DOHH2 (cell line): ENCODE measurements around the gene EYA2.

Experiments used
- H3F3A ChIP-seq: fragments of 200-600 bp; sonication (generic), shearing (Covaris generic); 2 replicates; pipeline ENCODE4 v1.6.0; 2016; ENCODE audit warnings: antibody characterized with exemption, mild to moderate bottlenecking; ENCODE audit not compliant: control insufficient read depth, insufficient read depth
- H3K27ac ChIP-seq: fragments of 200-600 bp; sonication (generic); 2 replicates; pipeline ENCODE4 v1.5.1; 2014; ENCODE audit warnings: low read depth, mild to moderate bottlenecking, low read length, moderate library complexity
- H3K27me3 ChIP-seq: fragments of 200-600 bp; sonication (generic); 2 replicates; pipeline ENCODE4 v1.6.1; 2014; ENCODE audit warnings: mild to moderate bottlenecking, low read length, mixed read lengths; ENCODE audit not compliant: control insufficient read depth
- H3K36me3 ChIP-seq: fragments of 200-600 bp; sonication (generic); 2 replicates; pipeline ENCODE4 v1.6.1; 2014; ENCODE audit warnings: mild to moderate bottlenecking, low read length, moderate library complexity, mixed read lengths; ENCODE audit not compliant: control insufficient read depth
- H3K4me1 ChIP-seq: fragments of 200-600 bp; sonication (generic); 2 replicates; pipeline ENCODE4 v1.6.1; 2014; ENCODE audit warnings: mild to moderate bottlenecking, low read length, mixed read lengths; ENCODE audit not compliant: control insufficient read depth
- H3K4me2 ChIP-seq: fragments of 200-600 bp; sonication (generic); 2 replicates; pipeline ENCODE4 v1.6.0; 2014; ENCODE audit warnings: mild to moderate bottlenecking, low read length, moderate library complexity
- H3K4me3 ChIP-seq: fragments of 200-600 bp; sonication (generic); 2 replicates; pipeline ENCODE4 v1.5.1; 2014; ENCODE audit warnings: mild to moderate bottlenecking, low read length, mixed read lengths
- H3K79me2 ChIP-seq: fragments of 200-600 bp; sonication (generic); 2 replicates; pipeline ENCODE4 v1.6.1; 2014; ENCODE audit warnings: mild to moderate bottlenecking, low read length, mixed read lengths; ENCODE audit not compliant: control insufficient read depth
- H3K9me2 ChIP-seq: fragments of 200-600 bp; sonication (generic); replicated peaks from 2 replicates; pipeline ENCODE4 v1.6.1; 2014; ENCODE audit warnings: mild to moderate bottlenecking, low read length, mixed read lengths; ENCODE audit not compliant: control insufficient read depth
- H3K9me3 ChIP-seq: fragments of 200-600 bp; sonication (generic); 2 replicates; pipeline ENCODE4 v1.6.1; 2014; ENCODE audit warnings: antibody characterized with exemption, low read length, mixed read lengths; ENCODE audit not compliant: control insufficient read depth, insufficient read depth
- H4K20me1 ChIP-seq: fragments of 200-600 bp; sonication (generic); 2 replicates; pipeline ENCODE4 v1.6.0; 2014; ENCODE audit warnings: low read depth, mild to moderate bottlenecking, antibody characterized with exemption, low read length, moderate library complexity; ENCODE audit not compliant: control insufficient read depth, insufficient read depth
- EZH2phosphoT487 ChIP-seq: fragments of 200-600 bp; sonication (generic); IDR thresholded peaks from 2 replicates; pipeline ENCODE4 v1.6.1; 2017; ENCODE audit warnings: borderline replicate concordance, mild to moderate bottlenecking, antibody characterized with exemption, low read length, moderate library complexity, mixed read lengths
- TF ChIP-seq, protein P1 (sequence below): fragments of 200-600 bp; sonication (generic); IDR thresholded peaks from one replicate; pipeline ENCODE4 v1.5.1; 2014; ENCODE audit warnings: antibody characterized with exemption, mild to moderate bottlenecking, low read depth, low read length; ENCODE audit not compliant: poor library complexity, severe bottlenecking

The EYA2 gene

DNA sequence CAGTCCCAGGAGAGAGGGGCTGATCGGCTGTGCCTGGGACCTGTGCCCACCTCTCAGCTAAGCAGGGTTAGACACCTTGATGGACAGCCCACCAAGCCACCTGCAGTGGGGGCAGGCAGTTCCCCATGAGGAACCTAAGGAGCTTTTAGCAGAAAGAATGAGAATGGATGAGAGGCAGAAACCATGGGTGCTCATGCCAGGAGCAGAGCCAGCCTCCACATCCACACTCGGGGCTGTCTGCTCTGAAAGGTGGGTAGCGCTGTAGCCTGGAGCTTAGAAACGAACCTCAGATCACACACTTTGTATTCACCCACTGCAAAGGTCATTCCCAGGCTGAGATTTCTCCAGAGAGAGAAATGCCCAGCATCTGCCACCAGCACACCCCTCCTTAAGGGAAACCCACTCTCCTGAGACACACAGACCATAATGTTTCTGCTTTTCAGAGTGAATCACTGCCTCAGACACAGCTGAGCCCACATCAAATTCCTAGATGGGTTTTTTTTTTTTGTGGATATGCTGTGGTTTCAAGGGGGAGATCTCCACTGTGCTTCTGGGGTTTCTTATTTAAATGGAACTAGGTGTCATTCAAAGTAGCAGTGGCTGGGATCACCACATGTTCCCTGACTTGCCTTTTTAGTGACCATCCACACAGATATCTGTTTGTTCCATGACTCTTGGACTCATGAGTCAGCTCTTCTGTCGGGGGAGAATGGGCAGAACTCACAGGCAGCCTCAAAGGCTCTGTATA lies 218.9 kb downstream of the EYA2 start:
- H3K9me2 ChIP-seq, result no peaks in the 10 kb centered on the region
- H3K27ac ChIP-seq, result no peak overlapping the region
- peaks cover 14% of the 10 kb centered on the region for H3K9me3 ChIP-seq
- H3K27me3 ChIP-seq, result no peaks in the 10 kb centered on the region
- no peak for TF ChIP-seq EZH2phosphoT487
- TF ChIP-seq, protein P1, sequence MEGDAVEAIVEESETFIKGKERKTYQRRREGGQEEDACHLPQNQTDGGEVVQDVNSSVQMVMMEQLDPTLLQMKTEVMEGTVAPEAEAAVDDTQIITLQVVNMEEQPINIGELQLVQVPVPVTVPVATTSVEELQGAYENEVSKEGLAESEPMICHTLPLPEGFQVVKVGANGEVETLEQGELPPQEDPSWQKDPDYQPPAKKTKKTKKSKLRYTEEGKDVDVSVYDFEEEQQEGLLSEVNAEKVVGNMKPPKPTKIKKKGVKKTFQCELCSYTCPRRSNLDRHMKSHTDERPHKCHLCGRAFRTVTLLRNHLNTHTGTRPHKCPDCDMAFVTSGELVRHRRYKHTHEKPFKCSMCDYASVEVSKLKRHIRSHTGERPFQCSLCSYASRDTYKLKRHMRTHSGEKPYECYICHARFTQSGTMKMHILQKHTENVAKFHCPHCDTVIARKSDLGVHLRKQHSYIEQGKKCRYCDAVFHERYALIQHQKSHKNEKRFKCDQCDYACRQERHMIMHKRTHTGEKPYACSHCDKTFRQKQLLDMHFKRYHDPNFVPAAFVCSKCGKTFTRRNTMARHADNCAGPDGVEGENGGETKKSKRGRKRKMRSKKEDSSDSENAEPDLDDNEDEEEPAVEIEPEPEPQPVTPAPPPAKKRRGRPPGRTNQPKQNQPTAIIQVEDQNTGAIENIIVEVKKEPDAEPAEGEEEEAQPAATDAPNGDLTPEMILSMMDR, result no peak
- no peaks in the 10 kb centered on the region for H3K36me3 ChIP-seq
- H3K4me3 ChIP-seq, result no peak overlapping the region
- H4K20me1 ChIP-seq, result no peaks in the 10 kb centered on the region
- H3F3A ChIP-seq, result no peaks in the 10 kb centered on the region
- H3K4me2 ChIP-seq, result no peak overlapping the region
- no peaks in the 10 kb centered on the region for H3K4me1 ChIP-seq
- no peaks in the 10 kb centered on the region for H3K79me2 ChIP-seq

DNA sequence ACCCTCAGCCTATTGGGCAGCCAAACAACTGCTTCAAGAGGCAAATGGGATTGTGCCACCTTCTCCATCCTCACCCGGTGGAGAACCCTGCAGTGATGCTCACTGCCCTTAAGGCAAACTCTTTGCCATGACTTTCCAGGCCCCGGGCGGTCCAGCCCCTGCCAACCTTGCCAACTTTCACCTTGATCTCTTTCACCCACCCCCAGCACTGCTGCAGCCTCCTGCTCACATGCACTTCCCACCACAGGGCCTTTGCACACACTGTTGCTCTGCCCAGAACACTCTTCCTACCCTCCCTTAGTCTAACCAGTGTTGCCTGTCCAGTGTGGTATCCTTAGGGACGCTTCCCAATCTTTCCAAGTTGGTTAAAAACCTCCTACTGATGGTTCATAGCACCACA lies 221.1 kb downstream of the EYA2 start:
- H3K79me2 ChIP-seq, result no peaks in the 10 kb centered on the region
- no peaks in the 10 kb centered on the region for H3F3A ChIP-seq
- TF ChIP-seq EZH2phosphoT487, result no peak
- TF ChIP-seq, protein P1, result no peak
- no peaks in the 10 kb centered on the region for H3K4me1 ChIP-seq
- no peaks in the 10 kb centered on the region for H4K20me1 ChIP-seq
- no peak overlapping the region for H3K4me2 ChIP-seq
- H3K27me3 ChIP-seq, result no peaks in the 10 kb centered on the region
- H3K9me2 ChIP-seq, result no peaks in the 10 kb centered on the region
- H3K9me3 ChIP-seq, result peaks cover 9% of the 10 kb centered on the region
- H3K27ac ChIP-seq, result no peak overlapping the region
- H3K36me3 ChIP-seq, result no peaks in the 10 kb centered on the region
- H3K4me3 ChIP-seq, result no peak overlapping the region

DNA sequence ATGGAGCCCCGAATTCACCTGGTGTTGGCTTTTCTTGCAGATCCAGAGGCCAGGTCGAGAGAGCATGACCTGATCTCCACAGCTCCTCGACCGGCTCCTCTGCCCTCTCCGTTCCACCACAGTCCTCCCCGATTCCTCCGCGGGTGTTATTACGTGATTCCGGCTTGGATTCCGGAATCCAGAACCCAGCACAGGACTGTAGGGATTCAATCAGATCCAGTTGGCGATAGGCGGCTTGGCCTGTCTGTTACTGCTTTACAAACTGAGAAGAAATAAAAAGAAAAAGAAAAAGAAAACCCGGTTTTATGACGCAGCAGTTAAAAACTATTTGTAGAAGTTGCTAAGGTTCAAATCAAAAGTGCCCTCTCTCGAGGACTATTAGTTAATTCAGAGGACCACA lies 222.7 kb downstream of the EYA2 start:
- Histone ChIP-seq H3K79me2 (no peaks in the 10 kb centered on the region), H4K20me1 (no peaks in the 10 kb centered on the region), H3K27ac (no peak overlapping the region), H3K9me2 (no peaks in the 10 kb centered on the region), H3K4me2 (no peak overlapping the region), H3K4me3 (no peak overlapping the region), H3F3A (no peaks in the 10 kb centered on the region), H3K9me3 (no peaks in the 10 kb centered on the region), H3K4me1 (no peaks in the 10 kb centered on the region), H3K36me3 (no peaks in the 10 kb centered on the region), H3K27me3 (no peaks in the 10 kb centered on the region)
- TF ChIP-seq EZH2phosphoT487, result no peak
- TF ChIP-seq, protein P1, result no peak
